ENCODE results near the gene CGB7. TPM values are rescaled to one million over a fixed set of nuclear protein-coding genes. Genes with fewer than 3 reads are reported as not detected.
"Not testable (repeated sequence)": the region's sequence is repeated elsewhere in the genome, so short reads cannot be mapped to it uniquely, and the experiment has no call there.

CGB7 gene
- total RNA-seq, 4 donors from 2014 or later, result not detected

DNA sequence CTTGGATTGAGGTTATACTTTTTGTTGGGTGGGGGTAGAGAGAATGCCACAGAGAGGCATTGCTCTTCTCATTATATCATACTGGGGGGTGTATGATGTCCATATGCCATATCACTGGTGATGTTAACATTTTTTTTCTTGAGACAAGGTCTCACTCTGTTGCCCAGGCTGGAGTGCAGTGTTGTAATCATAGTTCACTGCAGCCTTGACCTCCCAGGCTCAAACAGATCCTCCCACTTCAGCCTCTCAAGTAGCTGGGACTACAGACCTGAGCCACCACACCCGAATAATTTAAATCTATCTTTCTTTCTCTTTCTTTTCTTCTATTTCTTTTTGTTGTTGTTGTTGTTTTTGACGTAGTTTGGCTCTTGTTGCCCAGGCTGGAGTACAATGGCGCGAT lies 22.8 kb upstream of the CGB7 start:
- Histone ChIP-seq H3K27ac (no peak overlapping the region), H3K4me3 (no peak overlapping the region), H3K27me3 (no peaks in the 10 kb centered on the region), H3K4me1 (peaks cover 0 to 7% (median 0%) of the 10 kb centered on the region in 3 donors), H3K36me3 (no peaks in the 10 kb centered on the region), H3K9me3 (no peaks in the 10 kb centered on the region)
- TF ChIP-seq POLR2A (IDR thresholded peaks at IDR 0.05) (no peak), EP300 (IDR thresholded peaks at IDR 0.05) (no peak), POLR2AphosphoS5 (IDR thresholded peaks at IDR 0.05) (no peak)
- TF ChIP-seq, protein P1, sequence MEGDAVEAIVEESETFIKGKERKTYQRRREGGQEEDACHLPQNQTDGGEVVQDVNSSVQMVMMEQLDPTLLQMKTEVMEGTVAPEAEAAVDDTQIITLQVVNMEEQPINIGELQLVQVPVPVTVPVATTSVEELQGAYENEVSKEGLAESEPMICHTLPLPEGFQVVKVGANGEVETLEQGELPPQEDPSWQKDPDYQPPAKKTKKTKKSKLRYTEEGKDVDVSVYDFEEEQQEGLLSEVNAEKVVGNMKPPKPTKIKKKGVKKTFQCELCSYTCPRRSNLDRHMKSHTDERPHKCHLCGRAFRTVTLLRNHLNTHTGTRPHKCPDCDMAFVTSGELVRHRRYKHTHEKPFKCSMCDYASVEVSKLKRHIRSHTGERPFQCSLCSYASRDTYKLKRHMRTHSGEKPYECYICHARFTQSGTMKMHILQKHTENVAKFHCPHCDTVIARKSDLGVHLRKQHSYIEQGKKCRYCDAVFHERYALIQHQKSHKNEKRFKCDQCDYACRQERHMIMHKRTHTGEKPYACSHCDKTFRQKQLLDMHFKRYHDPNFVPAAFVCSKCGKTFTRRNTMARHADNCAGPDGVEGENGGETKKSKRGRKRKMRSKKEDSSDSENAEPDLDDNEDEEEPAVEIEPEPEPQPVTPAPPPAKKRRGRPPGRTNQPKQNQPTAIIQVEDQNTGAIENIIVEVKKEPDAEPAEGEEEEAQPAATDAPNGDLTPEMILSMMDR (IDR thresholded peaks at IDR 0.05), result no peak
- no peak for ATAC-seq
- 89 to 94% methylated on average over 4 of the region's 4 CpGs for whole genome bisulfite sequencing, 2 donors (ENCODE audit: low coverage in 1 of 2)

DNA sequence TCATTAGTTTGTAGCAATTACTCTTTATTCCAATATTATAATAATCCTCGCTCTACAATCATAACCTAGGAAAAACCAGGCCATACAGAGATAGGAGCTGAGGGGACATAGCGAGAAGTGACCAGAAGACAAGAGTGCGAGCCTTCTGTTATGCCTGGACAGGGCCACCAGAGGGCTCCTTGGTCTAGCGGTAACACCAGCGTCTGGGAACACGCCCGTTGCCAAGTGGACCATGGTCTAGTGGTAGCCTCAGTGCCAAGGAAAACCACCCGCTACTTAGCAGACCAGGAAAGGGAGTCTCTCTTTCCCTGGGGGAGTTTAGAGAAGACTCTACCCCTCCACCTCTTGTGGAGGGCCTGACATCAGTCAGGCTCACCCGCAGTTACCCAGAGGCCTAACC lies 17.3 kb upstream of the CGB7 start:
- 14% methylated on average over 9 of the region's 9 CpGs; no CpG with 5 or more reads in 1 of the 2 donors for WGBS, 2 donors (ENCODE audit: low coverage in 1 of 2)
- not testable (repeated sequence) for ATAC-seq, H3K27ac ChIP-seq, H3K36me3 ChIP-seq, H3K9me3 ChIP-seq, H3K4me3 ChIP-seq
- Histone ChIP-seq H3K4me1 (peaks cover 0 to 12% (median 4%) of the 10 kb centered on the region in 3 donors), H3K27me3 (peaks cover 48% of the 10 kb centered on the region)
- TF ChIP-seq, protein P1 (IDR thresholded peaks at IDR 0.05), result peak in 3 of 4 experiments; percentile 74 to 80 (median 77)

DNA sequence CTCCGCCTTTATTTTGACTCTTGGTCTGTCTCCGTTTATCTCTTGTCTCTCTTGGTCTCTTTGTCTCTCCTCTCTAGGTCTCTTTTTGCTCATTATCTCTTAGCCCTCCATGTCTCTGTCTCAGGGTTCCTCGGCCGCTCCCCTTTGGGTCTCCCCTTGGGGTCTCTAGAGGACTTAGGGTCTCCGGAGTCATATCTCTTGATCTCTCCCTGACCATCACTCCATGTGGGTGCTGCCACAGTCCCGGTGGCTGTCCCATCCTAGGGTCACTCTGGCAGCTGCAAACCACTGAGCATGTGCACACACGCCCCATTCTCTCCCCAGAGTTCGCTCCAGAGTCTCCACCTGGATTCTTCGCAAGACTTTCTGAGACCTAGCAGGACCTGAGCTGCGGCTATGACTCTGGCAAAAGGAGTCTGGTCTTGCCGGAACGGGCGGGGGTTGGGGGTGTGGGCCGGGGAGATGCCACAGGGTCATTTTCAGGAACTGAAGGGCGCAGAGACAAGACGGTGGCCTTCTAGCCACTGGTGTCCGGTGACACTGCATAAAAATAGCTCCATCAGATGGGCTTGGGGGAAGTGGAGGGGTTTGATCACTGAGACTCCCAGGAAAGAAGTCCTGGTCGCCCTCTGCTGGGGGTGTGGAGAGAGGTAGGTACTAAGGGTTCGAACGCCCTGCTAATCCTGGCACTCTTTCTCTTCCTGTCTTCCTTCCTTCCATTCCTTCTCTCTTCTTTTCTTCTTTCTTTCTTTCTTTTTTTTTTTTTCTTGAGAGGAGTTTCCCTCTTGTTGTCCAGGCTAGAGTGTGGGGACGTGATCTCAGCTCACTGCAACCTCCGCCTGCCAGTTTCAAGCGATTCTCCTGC lies 16.2 kb upstream of the CGB7 start:
- no peak overlapping the region for H3K27ac ChIP-seq
- no peak for ATAC-seq
- H3K4me1 ChIP-seq, result peaks cover 0 to 12% (median 4%) of the 10 kb centered on the region in 3 donors
- no peaks in the 10 kb centered on the region for H3K9me3 ChIP-seq
- H3K27me3 ChIP-seq, result peaks cover 60% of the 10 kb centered on the region
- TF ChIP-seq EP300 (IDR thresholded peaks at IDR 0.05) (no peak), POLR2AphosphoS5 (IDR thresholded peaks at IDR 0.05) (no peak), POLR2A (IDR thresholded peaks at IDR 0.05) (no peak)
- TF ChIP-seq, protein P1 (IDR thresholded peaks at IDR 0.05), result no peak
- H3K36me3 ChIP-seq, result no peaks in the 10 kb centered on the region
- H3K4me3 ChIP-seq, result no peak overlapping the region
- WGBS, 2 donors (ENCODE audit: low coverage in 1 of 2), result 32 to 55% methylated on average over 10 to 13 of the region's 23 CpGs

DNA sequence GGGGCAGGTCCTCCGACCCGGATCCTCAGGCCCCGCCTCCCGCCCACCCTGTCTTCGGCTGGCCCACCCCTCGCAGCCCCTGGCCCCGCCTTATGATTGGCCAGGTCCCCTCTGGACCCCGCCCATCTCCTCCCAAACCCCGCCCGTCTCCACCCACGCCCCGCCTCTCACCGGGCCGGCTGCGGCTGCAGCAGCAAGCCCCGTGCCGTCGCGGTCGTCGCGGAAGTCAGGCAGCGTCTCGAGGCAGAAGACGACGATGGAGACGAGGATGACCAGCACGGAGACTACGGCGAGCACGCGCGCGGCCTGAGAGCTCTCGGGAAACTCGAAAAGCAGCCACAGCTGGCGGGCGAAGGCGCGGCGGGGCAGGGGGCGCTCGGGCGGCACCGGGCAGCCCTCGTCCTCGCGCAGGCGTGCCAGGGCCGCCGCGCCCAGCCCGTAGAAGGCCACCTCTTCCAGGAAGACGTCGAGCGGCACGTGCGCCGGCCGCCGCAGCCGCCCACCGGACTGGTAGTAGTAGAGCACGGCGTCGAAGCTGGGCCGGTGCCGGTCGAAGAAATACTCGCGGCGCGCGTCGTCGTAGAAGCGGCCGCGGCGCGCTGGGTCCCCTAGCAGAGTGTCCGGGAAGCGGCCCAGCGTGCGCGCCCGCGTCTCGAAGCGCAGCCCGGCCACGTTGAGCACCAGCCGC lies 14.5 kb upstream of the CGB7 start:
- peaks cover 77% of the 10 kb centered on the region for H3K27me3 ChIP-seq
- H3K36me3 ChIP-seq, result no peaks in the 10 kb centered on the region
- H3K27ac ChIP-seq, result no peak overlapping the region
- 8% methylated on average over 6 of the region's 93 CpGs; no CpG with 5 or more reads in 1 of the 2 donors for WGBS, 2 donors (ENCODE audit: low coverage in 1 of 2)
- ATAC-seq, result no peak
- peaks cover 0 to 12% (median 4%) of the 10 kb centered on the region in 3 donors for H3K4me1 ChIP-seq
- no peaks in the 10 kb centered on the region for H3K9me3 ChIP-seq
- no peak for TF ChIP-seq EP300 (IDR thresholded peaks at IDR 0.05)
- no peak for TF ChIP-seq POLR2A (IDR thresholded peaks at IDR 0.05)
- no peak for TF ChIP-seq POLR2AphosphoS5 (IDR thresholded peaks at IDR 0.05)
- TF ChIP-seq, protein P1 (IDR thresholded peaks at IDR 0.05), result no peak
- no peak overlapping the region for H3K4me3 ChIP-seq

Measured in gastroesophageal sphincter (tissue), 4 donors.